C4-2B (cell line): Measurements from ENCODE around the gene TTLL5.

Source experiments
- ZFX ChIP-seq: fragments of 450-650 bp; IDR thresholded peaks from 2 replicates; pipeline ENCODE4 v1.6.1; 2017
- TF ChIP-seq, protein P1 (sequence below): fragments of 450-650 bp; conservative IDR thresholded peaks from 2 replicates; pipeline ENCODE4 v1.5.1; 2017; ENCODE audit warnings: mild to moderate bottlenecking

DNA sequence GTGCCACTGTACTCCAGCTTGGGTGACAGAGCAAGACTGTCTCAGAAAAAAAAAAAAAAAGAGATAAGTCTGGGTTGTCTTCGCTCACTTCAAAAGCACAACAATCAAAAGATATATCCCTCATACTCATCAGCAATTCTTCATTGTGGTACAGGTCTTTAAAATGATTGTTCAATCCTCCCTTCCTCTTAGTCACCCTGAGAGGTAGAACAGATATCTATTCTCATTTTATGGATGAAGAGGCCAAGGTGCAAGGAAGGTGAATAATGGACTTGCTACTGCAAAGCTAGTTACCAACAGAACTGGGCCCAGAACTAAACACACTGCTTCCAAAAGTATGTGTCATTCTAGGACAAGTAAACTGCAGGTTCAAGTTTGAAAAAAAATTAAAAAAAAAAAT, 7.5 kb upstream of the TTLL5 start:
- TF ChIP-seq, protein P1, sequence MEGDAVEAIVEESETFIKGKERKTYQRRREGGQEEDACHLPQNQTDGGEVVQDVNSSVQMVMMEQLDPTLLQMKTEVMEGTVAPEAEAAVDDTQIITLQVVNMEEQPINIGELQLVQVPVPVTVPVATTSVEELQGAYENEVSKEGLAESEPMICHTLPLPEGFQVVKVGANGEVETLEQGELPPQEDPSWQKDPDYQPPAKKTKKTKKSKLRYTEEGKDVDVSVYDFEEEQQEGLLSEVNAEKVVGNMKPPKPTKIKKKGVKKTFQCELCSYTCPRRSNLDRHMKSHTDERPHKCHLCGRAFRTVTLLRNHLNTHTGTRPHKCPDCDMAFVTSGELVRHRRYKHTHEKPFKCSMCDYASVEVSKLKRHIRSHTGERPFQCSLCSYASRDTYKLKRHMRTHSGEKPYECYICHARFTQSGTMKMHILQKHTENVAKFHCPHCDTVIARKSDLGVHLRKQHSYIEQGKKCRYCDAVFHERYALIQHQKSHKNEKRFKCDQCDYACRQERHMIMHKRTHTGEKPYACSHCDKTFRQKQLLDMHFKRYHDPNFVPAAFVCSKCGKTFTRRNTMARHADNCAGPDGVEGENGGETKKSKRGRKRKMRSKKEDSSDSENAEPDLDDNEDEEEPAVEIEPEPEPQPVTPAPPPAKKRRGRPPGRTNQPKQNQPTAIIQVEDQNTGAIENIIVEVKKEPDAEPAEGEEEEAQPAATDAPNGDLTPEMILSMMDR = no peak
- TF ChIP-seq ZFX = no peak
